Suppressor macrophage treated with lipopolysaccharide for 1 hour (primary cell): ENCODE data around the gene BAIAP2L1.
"Not testable (repeated sequence)": the region's sequence is repeated elsewhere in the genome, so short reads cannot be mapped to it uniquely, and the experiment has no call there.

ENCODE experiments used
- DNase-seq, 3 donors: peaks; one replicate each; pipeline ENCODE4 v3.0.0-alpha.2; 2020 to 2022

BAIAP2L1 gene

GRCh38 chr7:98398567-98399372, 2.1 kb downstream of the BAIAP2L1 start:
- DNase-seq, result peak in 2 of 3 donors; percentile 30 to 37

GRCh38 chr7:98396768-98397167, 4.1 kb downstream of the BAIAP2L1 start:
- no peak for DNase-seq

GRCh38 chr7:98395951-98396350, 4.9 kb downstream of the BAIAP2L1 start:
- no peak for DNase-seq

GRCh38 chr7:98395481-98395880, 5.4 kb downstream of the BAIAP2L1 start:
- DNase-seq, result no peak

- no peak for DNase-seq
Observed at GRCh38 chr7:98394377-98394836, 6.5 kb downstream of the BAIAP2L1 start.

- no peak for DNase-seq
Observed at GRCh38 chr7:98387544-98388226, 13.2 kb downstream of the BAIAP2L1 start.

GRCh38 chr7:98387131-98387530, 13.8 kb downstream of the BAIAP2L1 start:
- DNase-seq, result no peak

- DNase-seq, result not testable (repeated sequence)
Observed at GRCh38 chr7:98385532-98385931, 15.4 kb downstream of the BAIAP2L1 start.

GRCh38 chr7:98378210-98378819, 22.6 kb downstream of the BAIAP2L1 start:
- DNase-seq, result no peak

- DNase-seq, result no peak
Observed at GRCh38 chr7:98376711-98377110, 24.2 kb downstream of the BAIAP2L1 start.

- DNase-seq, result no peak
Observed at GRCh38 chr7:98375664-98376063, 25.2 kb downstream of the BAIAP2L1 start.

- no peak for DNase-seq
Observed at GRCh38 chr7:98374285-98374680, 26.6 kb downstream of the BAIAP2L1 start.

GRCh38 chr7:98372993-98373392, 27.9 kb downstream of the BAIAP2L1 start:
- DNase-seq, result no peak

- no peak for DNase-seq
Observed at GRCh38 chr7:98369726-98370125, 31.2 kb downstream of the BAIAP2L1 start.

- no peak for DNase-seq
Observed at GRCh38 chr7:98368716-98369115, 32.2 kb downstream of the BAIAP2L1 start.

GRCh38 chr7:98366562-98366938, 34.3 kb downstream of the BAIAP2L1 start:
- no peak for DNase-seq

GRCh38 chr7:98365863-98366561, 34.9 kb downstream of the BAIAP2L1 start:
- DNase-seq, result no peak

- DNase-seq, result no peak
Observed at GRCh38 chr7:98364220-98364619, 36.7 kb downstream of the BAIAP2L1 start.

- no peak for DNase-seq
Observed at GRCh38 chr7:98362517-98362916, 38.4 kb downstream of the BAIAP2L1 start.

- peak in 1 of 3 donors; percentile 2 for DNase-seq
Observed at GRCh38 chr7:98360221-98361130, 40.4 kb downstream of the BAIAP2L1 start.

- no peak for DNase-seq
Observed at GRCh38 chr7:98359395-98359794, 41.5 kb downstream of the BAIAP2L1 start.

GRCh38 chr7:98358706-98359105, 42.2 kb downstream of the BAIAP2L1 start:
- no peak for DNase-seq
